ENCODE measurements around the gene S100A16. TPM values are rescaled to one million over a fixed set of nuclear protein-coding genes. Genes with fewer than 3 reads are reported as not detected.
"Not testable (repeated sequence)": the region's sequence is repeated elsewhere in the genome, so short reads cannot be mapped to it uniquely, and the experiment has no call there.

S100A16 gene
- total RNA-seq, 6 donors from 2014 or later, result 33.5 to 133 (median 55.7) TPM

- H3K36me3 ChIP-seq, result peaks cover 66 to 100% (median 90%) of the 10 kb centered on the region in 4 donors
Observed at GRCh38 chr1:153640861-153641260, 27.9 kb upstream of the S100A16 start.

GRCh38 chr1:153640213-153640612, 27.3 kb upstream of the S100A16 start:
- peak overlapping the region in 1 of 4 donors; percentile 12 for H3K27ac ChIP-seq
- not testable (repeated sequence) for DNase-seq; ATAC-seq (ENCODE audit: low FRiP score in 2 of 2); H3K27me3 ChIP-seq; H3K9me3 ChIP-seq; H3K4me3 ChIP-seq
- H3K4me1 ChIP-seq, result peaks cover 25 to 47% (median 33%) of the 10 kb centered on the region in 4 donors
- H3K36me3 ChIP-seq, result peaks cover 59 to 93% (median 85%) of the 10 kb centered on the region in 4 donors
- 75 to 81% methylated on average over 5 of the region's 5 CpGs for whole genome bisulfite sequencing, 2 donors

More at GRCh38 chr1:153640861-153641260, 27.9 kb upstream of the S100A16 start:
- DNase-seq, result no peak
- ATAC-seq (ENCODE audit: low FRiP score in 2 of 2), result no peak
- no peak for TF ChIP-seq EP300 (IDR thresholded peaks at IDR 0.05)
- no peak for TF ChIP-seq POLR2AphosphoS5 (IDR thresholded peaks at IDR 0.05)
- no peak for TF ChIP-seq POLR2A (IDR thresholded peaks at IDR 0.05)
- no peak for TF ChIP-seq CTCF (IDR thresholded peaks at IDR 0.05)
- H3K4me1 ChIP-seq, result peaks cover 18 to 40% (median 28%) of the 10 kb centered on the region in 4 donors
- 64 to 65% methylated on average over 6 of the region's 6 CpGs for WGBS, 2 donors
- H3K4me3 ChIP-seq, result no peak overlapping the region
- H3K27me3 ChIP-seq, result no peaks in the 10 kb centered on the region
- no peaks in the 10 kb centered on the region for H3K9me3 ChIP-seq
- no peak overlapping the region for H3K27ac ChIP-seq

GRCh38 chr1:153639280-153639679, 26.3 kb upstream of the S100A16 start:
- H3K4me3 ChIP-seq, result no peak overlapping the region
- peaks cover 27 to 54% (median 38%) of the 10 kb centered on the region in 4 donors for H3K4me1 ChIP-seq
- H3K27ac ChIP-seq, result no peak overlapping the region
- ATAC-seq (ENCODE audit: low FRiP score in 2 of 2), result no peak
- WGBS, 2 donors, result 87 to 88% methylated on average over 3 of the region's 3 CpGs
- H3K27me3 ChIP-seq, result no peaks in the 10 kb centered on the region
- no peaks in the 10 kb centered on the region for H3K9me3 ChIP-seq
- H3K36me3 ChIP-seq, result peaks cover 57 to 84% (median 78%) of the 10 kb centered on the region in 4 donors
- DNase-seq, result no peak
- no peak for TF ChIP-seq POLR2A (IDR thresholded peaks at IDR 0.05)
- no peak for TF ChIP-seq EP300 (IDR thresholded peaks at IDR 0.05)
- no peak for TF ChIP-seq CTCF (IDR thresholded peaks at IDR 0.05)
- TF ChIP-seq POLR2AphosphoS5 (IDR thresholded peaks at IDR 0.05), result no peak

GRCh38 chr1:153638261-153638660, 25.3 kb upstream of the S100A16 start:
- Histone ChIP-seq H3K36me3 (peaks cover 53 to 74% (median 71%) of the 10 kb centered on the region in 4 donors), H3K27me3 (no peaks in the 10 kb centered on the region), H3K9me3 (no peaks in the 10 kb centered on the region), H3K4me1 (peaks cover 21 to 52% (median 36%) of the 10 kb centered on the region in 4 donors), H3K4me3 (no peak overlapping the region), H3K27ac (no peak overlapping the region)
- no peak for TF ChIP-seq POLR2A (IDR thresholded peaks at IDR 0.05)
- no peak for TF ChIP-seq POLR2AphosphoS5 (IDR thresholded peaks at IDR 0.05)
- TF ChIP-seq CTCF (IDR thresholded peaks at IDR 0.05), result no peak
- no peak for TF ChIP-seq EP300 (IDR thresholded peaks at IDR 0.05)
- ATAC-seq (ENCODE audit: low FRiP score in 2 of 2) (no peak), DNase-seq (no peak)
- 90 to 91% methylated on average over 6 of the region's 6 CpGs for WGBS, 2 donors

- H3K9me3 ChIP-seq, result no peaks in the 10 kb centered on the region
- peaks cover 41 to 54% (median 53%) of the 10 kb centered on the region in 4 donors for H3K36me3 ChIP-seq
- H3K4me3 ChIP-seq, result no peak overlapping the region
- peaks cover 26 to 67% (median 41%) of the 10 kb centered on the region in 4 donors for H3K4me1 ChIP-seq
- peak overlapping the region in 3 of 4 donors; percentile 27 to 100 (median 99) for H3K27ac ChIP-seq
- TF ChIP-seq EP300 (IDR thresholded peaks at IDR 0.05) (no peak), CTCF (IDR thresholded peaks at IDR 0.05) (no peak), POLR2A (IDR thresholded peaks at IDR 0.05) (no peak), POLR2AphosphoS5 (IDR thresholded peaks at IDR 0.05) (no peak)
- DNase-seq (no peak), ATAC-seq (ENCODE audit: low FRiP score in 2 of 2) (no peak)
- H3K27me3 ChIP-seq, result no peaks in the 10 kb centered on the region
- WGBS, 2 donors, result 90 to 91% methylated on average over 9 of the region's 9 CpGs
Observed at GRCh38 chr1:153636312-153636711, 23.4 kb upstream of the S100A16 start.
